Spleen (tissue), 11 donors: Measurements from ENCODE around the gene YAE1. TPM values are rescaled to one million over a fixed set of nuclear protein-coding genes. Genes with fewer than 3 reads are reported as not detected.

Experiments used
- DNase-seq: peaks from one replicate; pipeline ENCODE4 v3.0.0-alpha.2; 2020
- H3K27ac ChIP-seq, 8 donors: fragments of 200-600 bp; sonication (generic) in 7 of 8; 1 replicate in 4 of 8; 2 replicates in 4 of 8; pipeline versions ENCODE4 v1.5.0 to v1.8.0; 2016 to 2021; ENCODE audit warnings: inconsistent platforms in 4 of 8, mild to moderate bottlenecking in 4 of 8, moderate library complexity in 1 of 8
- H3K27me3 ChIP-seq, 7 donors: fragments of 200-600 bp; sonication (generic) in 6 of 7; replicated peaks in 1 of 7; 1 replicate in 4 of 7; 2 replicates in 3 of 7; pipeline versions ENCODE4 v1.5.0 to v1.8.0; 2016 to 2021; ENCODE audit warnings: inconsistent platforms in 3 of 7, mild to moderate bottlenecking in 1 of 7
- H3K36me3 ChIP-seq, 6 donors: fragments of 200-600 bp; sonication (generic) in 5 of 6; 1 replicate in 4 of 6; 2 replicates in 2 of 6; pipeline versions ENCODE4 v1.5.0 to v1.8.0; 2016 to 2021; ENCODE audit warnings: inconsistent platforms in 2 of 6
- H3K4me1 ChIP-seq, 6 donors: fragments of 200-600 bp; sonication (generic) in 5 of 6; 1 replicate in 3 of 6; 2 replicates in 3 of 6; pipeline versions ENCODE4 v1.5.0 to v1.8.0; 2016 to 2021; ENCODE audit warnings: inconsistent platforms in 3 of 6
- H3K4me3 ChIP-seq, 8 donors: fragments of 200-600 bp; sonication (generic) in 7 of 8; 1 replicate in 4 of 8; 2 replicates in 4 of 8; pipeline versions ENCODE4 v1.5.0 to v1.8.0; 2016 to 2021; ENCODE audit warnings: inconsistent platforms in 4 of 8, mild to moderate bottlenecking in 4 of 8, moderate library complexity in 2 of 8
- H3K9me3 ChIP-seq, 8 donors: fragments of 200-600 bp; sonication (generic) in 7 of 8; 1 replicate in 4 of 8; 2 replicates in 4 of 8; pipeline versions ENCODE4 v1.5.0 to v1.8.0; 2016 to 2021; ENCODE audit warnings: inconsistent platforms in 4 of 8
- POLR2A ChIP-seq, 3 donors: fragments of 450-650 bp; IDR thresholded peaks; one replicate each; pipeline ENCODE4 v1.5.1; 2017; ENCODE audit warnings: antibody characterized with exemption in 3 of 3, mild to moderate bottlenecking in 1 of 3
- POLR2AphosphoS5 ChIP-seq, 3 donors: sonication (generic); formaldehyde crosslinking; IDR thresholded peaks; one replicate each; pipeline ENCODE4 v1.5.1; 2017; ENCODE audit warnings: antibody characterized with exemption in 3 of 3
- WGBS, 5 donors: extraction: QIAGEN DNeasy Blood & Tissue Kit in 3 of 5; methylation state at CpG; one replicate each; pipeline versions ENCODE4 v1.1.5 to v1.1.7; 2013 to 2018; 5-methylcytosine and 5-hydroxymethylcytosine counted together
- intact Hi-C: fragments of 100-400 bp; cut with DNase I; formaldehyde crosslinking; loops from one replicate; pipeline ENCODE4 v1.15.0; 2023; ENCODE audit warnings: low total_unique reads
- polyA plus RNA-seq, 3 donors: library from polyadenylated mRNA; stranded (reverse); fragments of 200-250 nt; gene quantifications; one replicate each; pipeline ENCODE4 v1.2.1, GENCODE V29; 2013
- total RNA-seq, 7 donors: library from RNA; depleted of rRNA in 3 of 7; stranded (reverse); fragments of >200 nt in 3 of 7; fragmentation: NEBNext Ultra II Directional in 4 of 7; extraction: Animal tissue kit (Norgen Biotek cat#: 25700) in 4 of 7; gene quantifications; one replicate each; pipeline versions ENCODE4 v1.1.0 to v1.2.1, GENCODE V29; 2016 to 2021
- TF ChIP-seq, protein P1 (sequence below), 11 experiments: fragments of 200-600 bp in 7 of 11; fragments of 450-650 bp in 4 of 11; sonication (generic) in 4 of 11; IDR thresholded peaks in 8 of 11; conservative IDR thresholded peaks in 3 of 11; 1 replicate in 7 of 11; 2 replicates in 4 of 11; pipeline versions ENCODE4 v1.4.0 to v1.8.0; 2016 to 2021; ENCODE audit warnings: antibody characterized with exemption in 11 of 11, inconsistent platforms in 4 of 11, mild to moderate bottlenecking in 1 of 11
- donor health status: healthy with polysubstance abuse.
- donor health status: DM: no; HTN: no; CAD: no; lungs with moderate emphysema.
- donor health status: DM: no; HTN: no; CAD: no.
- donor health status: Bipolar disorder and iron deficiency.
- donor health status: healthy.
- donor health status: DM: no; HTN: no; CAD: no.
- donor health status: DM: yes; HTN: yes; CAD: no.

Gene YAE1
- total and polyA plus RNA-seq, 10 donors, result 13.2 to 21.8 (median 15.8) TPM

DNA sequence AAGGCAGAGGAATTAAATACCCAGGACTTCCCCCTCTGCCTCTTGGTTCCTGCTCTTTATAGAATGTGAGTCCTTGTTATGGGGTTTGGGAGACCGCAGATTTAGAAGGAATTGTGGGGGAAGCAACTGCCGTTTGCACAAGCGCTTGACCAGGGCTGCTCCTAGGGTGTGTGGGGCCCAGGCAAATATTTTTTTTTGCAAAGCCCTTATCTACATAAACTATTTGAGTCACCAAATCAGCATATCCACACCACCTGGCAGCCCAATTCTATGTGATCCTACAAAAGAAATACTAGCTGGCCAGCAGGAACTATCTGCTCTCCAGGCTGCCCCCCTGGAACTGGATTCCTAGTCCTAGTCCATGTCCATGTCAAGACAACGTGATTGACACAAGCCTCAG, 33.4 kb upstream of the YAE1 start:
- no peak overlapping the region for H3K4me3 ChIP-seq
- H3K27me3 ChIP-seq, result no peaks in the 10 kb centered on the region
- intact Hi-C loops, result no loop called here
- TF ChIP-seq POLR2A (IDR thresholded peaks at IDR 0.05) (no peak), POLR2AphosphoS5 (IDR thresholded peaks at IDR 0.05) (no peak)
- TF ChIP-seq, protein P1, sequence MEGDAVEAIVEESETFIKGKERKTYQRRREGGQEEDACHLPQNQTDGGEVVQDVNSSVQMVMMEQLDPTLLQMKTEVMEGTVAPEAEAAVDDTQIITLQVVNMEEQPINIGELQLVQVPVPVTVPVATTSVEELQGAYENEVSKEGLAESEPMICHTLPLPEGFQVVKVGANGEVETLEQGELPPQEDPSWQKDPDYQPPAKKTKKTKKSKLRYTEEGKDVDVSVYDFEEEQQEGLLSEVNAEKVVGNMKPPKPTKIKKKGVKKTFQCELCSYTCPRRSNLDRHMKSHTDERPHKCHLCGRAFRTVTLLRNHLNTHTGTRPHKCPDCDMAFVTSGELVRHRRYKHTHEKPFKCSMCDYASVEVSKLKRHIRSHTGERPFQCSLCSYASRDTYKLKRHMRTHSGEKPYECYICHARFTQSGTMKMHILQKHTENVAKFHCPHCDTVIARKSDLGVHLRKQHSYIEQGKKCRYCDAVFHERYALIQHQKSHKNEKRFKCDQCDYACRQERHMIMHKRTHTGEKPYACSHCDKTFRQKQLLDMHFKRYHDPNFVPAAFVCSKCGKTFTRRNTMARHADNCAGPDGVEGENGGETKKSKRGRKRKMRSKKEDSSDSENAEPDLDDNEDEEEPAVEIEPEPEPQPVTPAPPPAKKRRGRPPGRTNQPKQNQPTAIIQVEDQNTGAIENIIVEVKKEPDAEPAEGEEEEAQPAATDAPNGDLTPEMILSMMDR (IDR thresholded peaks at IDR 0.05 in 8 of 11, conservative IDR thresholded peaks at IDR 0.05 in 3 of 11), result no peak
- H3K36me3 ChIP-seq, result no peaks in the 10 kb centered on the region
- WGBS, 5 donors, result 73 to 90% (median 83%) methylated on average over 4 of the region's 4 CpGs
- no peak overlapping the region for H3K27ac ChIP-seq
- H3K4me1 ChIP-seq, result no peaks in the 10 kb centered on the region
- DNase-seq, result no peak
- no peaks in the 10 kb centered on the region for H3K9me3 ChIP-seq

- H3K36me3 ChIP-seq, result no peaks in the 10 kb centered on the region
- no peak overlapping the region for H3K4me3 ChIP-seq
- no peaks in the 10 kb centered on the region for H3K9me3 ChIP-seq
- DNase-seq, result no peak
- H3K27me3 ChIP-seq, result no peaks in the 10 kb centered on the region
- intact Hi-C loops, result no loop called here
- H3K4me1 ChIP-seq, result no peaks in the 10 kb centered on the region
- 62 to 75% (median 63%) methylated on average over 1 of the region's 1 CpG for WGBS, 5 donors
- TF ChIP-seq, protein P1 (IDR thresholded peaks at IDR 0.05 in 8 of 11, conservative IDR thresholded peaks at IDR 0.05 in 3 of 11), result no peak
- TF ChIP-seq POLR2A (IDR thresholded peaks at IDR 0.05) (no peak), POLR2AphosphoS5 (IDR thresholded peaks at IDR 0.05) (no peak)
- H3K27ac ChIP-seq, result no peak overlapping the region
Measured at GRCh38 chr7:39534599-39534998, 31.6 kb upstream of the YAE1 start.

DNA sequence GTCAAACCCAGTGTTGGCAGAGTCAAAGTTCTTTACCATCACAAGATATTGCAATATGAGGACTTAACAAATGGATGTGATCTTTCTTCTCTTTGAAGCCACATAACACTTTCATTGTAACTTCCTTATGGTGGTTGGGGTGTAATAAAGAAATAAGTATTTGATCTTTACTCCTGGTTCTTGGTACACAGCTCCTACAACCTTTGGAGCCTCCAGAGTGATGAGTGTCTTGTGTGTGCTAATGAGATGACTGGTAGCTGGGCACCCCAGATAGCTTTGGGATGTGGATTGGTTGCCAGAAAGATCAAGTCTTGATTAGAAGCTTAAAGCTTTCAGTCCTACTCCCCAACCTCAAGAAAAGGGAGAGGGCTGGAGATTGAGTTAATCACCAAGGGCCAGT, 31.1 kb upstream of the YAE1 start:
- intact Hi-C loops, result no loop called here
- TF ChIP-seq POLR2AphosphoS5 (IDR thresholded peaks at IDR 0.05) (no peak), POLR2A (IDR thresholded peaks at IDR 0.05) (no peak)
- TF ChIP-seq, protein P1 (IDR thresholded peaks at IDR 0.05 in 8 of 11, conservative IDR thresholded peaks at IDR 0.05 in 3 of 11), result no peak
- H3K9me3 ChIP-seq, result no peaks in the 10 kb centered on the region
- no peak overlapping the region for H3K27ac ChIP-seq
- DNase-seq, result no peak
- no peak overlapping the region for H3K4me3 ChIP-seq
- H3K36me3 ChIP-seq, result no peaks in the 10 kb centered on the region
- H3K27me3 ChIP-seq, result no peaks in the 10 kb centered on the region
- H3K4me1 ChIP-seq, result no peaks in the 10 kb centered on the region

DNA sequence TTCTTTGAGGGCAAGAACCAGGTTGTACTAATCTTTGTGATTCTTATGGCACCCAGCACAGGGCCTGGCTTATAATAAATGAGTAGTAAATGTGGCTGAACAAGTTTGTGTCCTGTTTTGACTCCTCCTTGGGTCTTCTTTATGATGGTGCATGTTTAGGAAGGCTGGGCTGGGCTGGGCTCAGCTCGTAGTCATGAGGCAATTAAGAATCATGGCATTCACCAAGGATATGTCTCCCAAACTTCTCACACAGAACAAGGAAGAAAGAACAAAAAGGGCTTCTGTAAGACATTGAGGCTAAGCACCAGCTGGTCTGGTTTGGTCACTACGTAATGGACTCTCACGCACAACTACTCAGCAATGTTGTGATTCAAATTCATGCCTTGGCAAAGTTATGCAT, 30.5 kb upstream of the YAE1 start:
- DNase-seq, result no peak
- WGBS, 5 donors, result 84 to 98% (median 91%) methylated on average over 3 of the region's 3 CpGs
- Histone ChIP-seq H3K4me1 (no peaks in the 10 kb centered on the region), H3K27me3 (no peaks in the 10 kb centered on the region), H3K4me3 (no peak overlapping the region), H3K9me3 (no peaks in the 10 kb centered on the region), H3K27ac (no peak overlapping the region), H3K36me3 (no peaks in the 10 kb centered on the region)
- intact Hi-C loops, result no loop called here
- TF ChIP-seq, protein P1 (IDR thresholded peaks at IDR 0.05 in 8 of 11, conservative IDR thresholded peaks at IDR 0.05 in 3 of 11), result no peak
- TF ChIP-seq POLR2A (IDR thresholded peaks at IDR 0.05) (no peak), POLR2AphosphoS5 (IDR thresholded peaks at IDR 0.05) (no peak)
